C4-2B (cell line): Measurements from ENCODE around the gene ZBTB7A.

Experiments
- CTCF ChIP-seq: fragments of 450-650 bp; conservative IDR thresholded peaks from 2 replicates; pipeline ENCODE4 v1.5.1; 2017; ENCODE audit warnings: mild to moderate bottlenecking
- ZFX ChIP-seq: fragments of 450-650 bp; IDR thresholded peaks from 2 replicates; pipeline ENCODE4 v1.6.1; 2017

GRCh38 chr19:4068047-4068966 is 1.6 kb upstream of the ZBTB7A start:
- TF ChIP-seq CTCF (no peak), ZFX (no peak)
